GM12878 (cell line): ENCODE results near the gene KHDC1L. TPM values are rescaled to one million over a fixed set of nuclear protein-coding genes. Genes with fewer than 3 reads are reported as not detected.

Experiments used
- ATAC-seq: fragments of 200-7000 bp; cut with Tn5 transposase; 3 replicates; pipeline ENCODE4 v1.9.1; 2020; ENCODE audit warnings: mild to moderate bottlenecking, moderate library complexity
- BruUV-seq: library from RNA; stranded (reverse); fragments of 400-500 nt; replicated peaks from 2 replicates; lab custom pipeline; 2021; lab: Mats Ljungman, UMichigan
- CTCF ChIA-PET: fragments of 300-600 bp; sonication (Branson Sonifier 250); formaldehyde crosslinking; extraction: SDS; loops from one replicate; lab custom pipeline; 2021; ENCODE audit warnings: inconsistent platforms; lab: Yijun Ruan, JAX
- POLR2A ChIA-PET: fragments of 350-600 bp; formaldehyde crosslinking; extraction: SDS; loops from one replicate; lab custom pipeline; 2021; ENCODE audit warnings: inconsistent platforms; lab: Charles Lee
- RAD21 ChIA-PET: fragments of 300-600 bp; sonication (Branson Sonifier 250); formaldehyde crosslinking; loops from one replicate; lab custom pipeline; 2023; ENCODE audit warnings: antibody characterized with exemption; ENCODE audit not compliant: unreplicated experiment; lab: Charles Lee
- SMC1A ChIA-PET: fragments of 300-600 bp; sonication (Branson Sonifier 250); formaldehyde crosslinking; loops from one replicate; lab custom pipeline; 2023; ENCODE audit not compliant: unreplicated experiment, uncharacterized antibody; lab: Charles Lee
- DNase-seq: peaks from one replicate; pipeline ENCODE4 v3.0.0-alpha.2; 2011; ENCODE audit warnings: low read depth, low spot score
- FAIRE-seq: peaks from 3 replicates; lab custom pipeline; 2011; peaks lifted over from hg19 to GRCh38; lab: Jason Lieb, UNC
- H2AFZ ChIP-seq: 2 replicates; pipeline ENCODE4 v1.6.0; 2011; ENCODE audit warnings: low read depth, low read length, control low read depth; ENCODE audit not compliant: control insufficient read depth
- H3K27ac ChIP-seq: 2 replicates; pipeline ENCODE4 v1.5.1; 2011; ENCODE audit warnings: control low read depth; ENCODE audit not compliant: control insufficient read depth, insufficient read depth
- H3K27me3 ChIP-seq, 2 experiments: replicated peaks in 1 of 2; 2 replicates each; pipeline versions ENCODE4 v1.6.0 to v1.6.1; 2011; ENCODE audit warnings: low read length in 1 of 2; ENCODE audit not compliant: control insufficient read depth in 2 of 2, insufficient read depth in 2 of 2
- H3K36me3 ChIP-seq, 2 experiments: 2 replicates each; pipeline ENCODE4 v1.5.1; 2011; ENCODE audit warnings: low read length in 1 of 2; ENCODE audit not compliant: control insufficient read depth in 2 of 2, insufficient read depth in 2 of 2
- H3K4me1 ChIP-seq: 2 replicates; pipeline ENCODE4 v1.6.1; 2011; ENCODE audit warnings: mild to moderate bottlenecking, low read length, moderate library complexity, mixed read lengths; ENCODE audit not compliant: control insufficient read depth, insufficient read depth
- H3K4me2 ChIP-seq: 2 replicates; pipeline ENCODE4 v1.6.0; 2011; ENCODE audit warnings: control low read depth; ENCODE audit not compliant: control insufficient read depth, insufficient read depth
- H3K4me3 ChIP-seq: fragments of 200-600 bp; sonication (generic); 2 replicates; pipeline ENCODE4 v1.5.1; 2016
- H3K79me2 ChIP-seq: 2 replicates; pipeline ENCODE4 v1.6.0; 2011; ENCODE audit warnings: low read length; ENCODE audit not compliant: control insufficient read depth, insufficient read depth
- H3K9ac ChIP-seq: 2 replicates; pipeline ENCODE4 v1.8.0; 2011; ENCODE audit warnings: low read length, control low read depth, mixed read lengths; ENCODE audit not compliant: control insufficient read depth, insufficient read depth
- H3K9me3 ChIP-seq: replicated peaks from 3 replicates; pipeline ENCODE4 v1.5.1; 2011; ENCODE audit warnings: mild to moderate bottlenecking, low read length; ENCODE audit not compliant: control insufficient read depth, insufficient read depth
- H4K20me1 ChIP-seq: 2 replicates; pipeline ENCODE4 v1.6.0; 2011; ENCODE audit not compliant: control insufficient read depth, insufficient read depth
- ATF2 ChIP-seq: IDR thresholded peaks from 2 replicates; pipeline ENCODE4 v1.6.1; 2012; ENCODE audit warnings: low read length, inconsistent platforms
- BCL3 ChIP-seq: IDR thresholded peaks from 2 replicates; pipeline ENCODE4 v1.6.1; 2011; ENCODE audit warnings: borderline replicate concordance, low read depth, mild to moderate bottlenecking, moderate library complexity, low read length; ENCODE audit not compliant: insufficient read depth, poor library complexity, severe bottlenecking
- BHLHE40 ChIP-seq, 2 experiments: fragments of 450-650 bp in 1 of 2; IDR thresholded peaks; 2 replicates each; pipeline ENCODE4 v1.6.1; 2011 to 2017; ENCODE audit warnings: low read depth in 2 of 2, borderline replicate concordance in 1 of 2, improper control_type of control experiment in 1 of 2, low read length in 1 of 2, mild to moderate bottlenecking in 1 of 2
- EED ChIP-seq: sonication (generic); IDR thresholded peaks from 2 replicates; pipeline ENCODE4 v1.6.1; 2016; ENCODE audit warnings: antibody characterized with exemption, low read depth
- ESRRA ChIP-seq: IDR thresholded peaks from 2 replicates; pipeline ENCODE4 v1.6.1; 2012; ENCODE audit warnings: mild to moderate bottlenecking, low read length, improper control_type of control experiment
- GABPA ChIP-seq: IDR thresholded peaks from 2 replicates; pipeline ENCODE4 v1.6.1; 2014; ENCODE audit warnings: antibody characterized with exemption, low read depth, mild to moderate bottlenecking, inconsistent platforms
- MYB ChIP-seq: fragments of 150-350 bp; IDR thresholded peaks from 2 replicates; pipeline ENCODE4 v1.6.1; 2014; ENCODE audit warnings: mild to moderate bottlenecking, low read depth, low read length, borderline replicate concordance
- NFYB ChIP-seq: IDR thresholded peaks from 2 replicates; pipeline ENCODE4 v1.6.1; 2011; ENCODE audit warnings: low read depth, mild to moderate bottlenecking, low read length, improper control_type of control experiment, moderate library complexity; ENCODE audit not compliant: insufficient read depth
- PAX5 ChIP-seq: IDR thresholded peaks from 2 replicates; pipeline ENCODE4 v1.6.1; 2011; ENCODE audit warnings: low read depth, low read length, borderline replicate concordance
- YBX1 ChIP-seq: fragments of 450-650 bp; IDR thresholded peaks from 2 replicates; pipeline ENCODE4 v1.6.1; 2016; ENCODE audit warnings: antibody characterized with exemption
- in situ Hi-C: fragments of 300-500 bp; cut with MboI; formaldehyde crosslinking; loops from 9 replicates; pipeline ENCODE4 v1.14.3; 2018; ENCODE audit warnings: mixed read lengths
- intact Hi-C: fragments of 100-400 bp; cut with micrococcal nuclease; formaldehyde crosslinking; loops from one replicate; pipeline ENCODE4 v1.14.2; 2022; ENCODE audit not compliant: unreplicated experiment
- polyA plus RNA-seq, 11 experiments: library from polyadenylated mRNA; depleted of rRNA in 4 of 11; unstranded in 6 of 11; stranded (reverse) in 5 of 11; fragments of >200 nt; fragmentation: Nextera tagmentation in 4 of 11; fragmentation: Illumina TruSeq in 1 of 11; extraction: Ambion mirVana in 4 of 11; extraction: Trizol in 1 of 11; gene quantifications; 1 replicate in 1 of 11; 2 replicates in 10 of 11; pipeline versions ENCODE4 v1.2.1 to v1.2.3, GENCODE V29; 2011 to 2016; ENCODE audit warnings: inconsistent platforms in 2 of 11, missing spikeins in 2 of 11, low read depth in 1 of 11
- total RNA-seq, 4 experiments: library from RNA; depleted of rRNA in 3 of 4; stranded (reverse); fragments of >200 nt in 3 of 4; fragmentation: Illumina TruSeq in 1 of 4; extraction: Trizol in 1 of 4; gene quantifications; 2 replicates each; pipeline versions ENCODE4 v1.2.1 to v1.2.3, GENCODE V29; 2013 to 2021

Gene KHDC1L
- total and polyA plus RNA-seq, 10 of the 15 experiments (the other 5 are each of a cell fraction or from before 2014, with no cell fraction given) = 0.12 to 0.37 (median 0.24) TPM; not detected in 4

- no peaks in the 10 kb centered on the region for H3K9me3 ChIP-seq
- no peak overlapping the region for H3K4me2 ChIP-seq
- BruUV-seq = no TSS peak
- H2AFZ ChIP-seq = no peak overlapping the region
- FAIRE-seq = no peak
- no peak overlapping the region for H3K4me3 ChIP-seq
- ATAC-seq = no peak
- no peaks in the 10 kb centered on the region; a peak in 1 of 4 replicates for H3K27me3 ChIP-seq
- ChIA-PET RAD21 (no interaction called here), CTCF (no interaction called here), SMC1A (no interaction called here), POLR2A (no interaction called here)
- H3K9ac ChIP-seq = no peak overlapping the region
- no peaks in the 10 kb centered on the region for H3K4me1 ChIP-seq
- no peaks in the 10 kb centered on the region for H4K20me1 ChIP-seq
- in situ Hi-C loops (no loop called here), intact Hi-C loops (no loop called here)
- H3K79me2 ChIP-seq = no peaks in the 10 kb centered on the region
- no peak overlapping the region for H3K27ac ChIP-seq
- no peak for DNase-seq
- no peaks in the 10 kb centered on the region for H3K36me3 ChIP-seq
- TF ChIP-seq ATF2 (no peak), ESRRA (no peak), BHLHE40 (IDR thresholded peaks at IDR 0.05; ENCODE audit: borderline replicate concordance in 1 of 2, low read depth in 2 of 2, low read length in 1 of 2) (no peak), MYB (no peak), YBX1 (no peak), EED (no peak), NFYB (no peak), BCL3 (no peak), PAX5 (no peak), GABPA (no peak)
These were observed 24.7 kb upstream of the KHDC1L start for GRCh38 chr6:73250016-73250415.
